H1 (cell line): ENCODE results near the gene TTPAL. TPM values are rescaled to one million over a fixed set of nuclear protein-coding genes. Genes with fewer than 3 reads are reported as not detected.

Experiments used
- ATF3 ChIP-seq: IDR thresholded peaks from 2 replicates; pipeline ENCODE4 v1.6.1; 2011; ENCODE audit warnings: low read depth, mild to moderate bottlenecking, low read length; ENCODE audit not compliant: insufficient read depth
- CBX5 ChIP-seq: fragments of 300-800, 300-1000 bp; sonication (generic); IDR thresholded peaks from 2 replicates; pipeline ENCODE4 v1.7.1; 2016; ENCODE audit warnings: antibody characterized with exemption, low read length, low read depth
- CHD1 ChIP-seq: IDR thresholded peaks from 2 replicates; pipeline ENCODE4 v1.6.1; 2012; ENCODE audit warnings: low read depth, low read length, improper control_type of control experiment
- GABPA ChIP-seq: IDR thresholded peaks from 2 replicates; pipeline ENCODE4 v1.6.1; 2011; ENCODE audit warnings: mild to moderate bottlenecking, low read length, moderate library complexity, borderline replicate concordance; ENCODE audit not compliant: insufficient read depth
- HDAC6 ChIP-seq: IDR thresholded peaks from one replicate; pipeline ENCODE4 v1.7.1; 2012; ENCODE audit warnings: low read depth, mild to moderate bottlenecking, inconsistent platforms, low read length, moderate library complexity
- POLR2A ChIP-seq, 2 experiments: IDR thresholded peaks; 1 replicate in 1 of 2; 2 replicates in 1 of 2; pipeline ENCODE4 v1.6.1; 2011; ENCODE audit warnings: low read depth in 2 of 2, low read length in 2 of 2, mild to moderate bottlenecking in 2 of 2; ENCODE audit errors: control extremely low read depth in 1 of 2
- SIX5 ChIP-seq: IDR thresholded peaks from 2 replicates; pipeline ENCODE4 v1.6.1; 2011; ENCODE audit warnings: mild to moderate bottlenecking, low read depth, low read length
- SP1 ChIP-seq: IDR thresholded peaks from 2 replicates; pipeline ENCODE4 v1.6.1; 2011; ENCODE audit warnings: low read depth, low read length
- TAF7 ChIP-seq: optimal IDR thresholded peaks from 2 replicates; pipeline ENCODE3; 2011; ENCODE audit warnings: low read depth, mild to moderate bottlenecking, inconsistent platforms, low read length, moderate library complexity, borderline replicate concordance
- polyA plus RNA-seq, 7 experiments: library from polyadenylated mRNA; depleted of rRNA in 3 of 7; stranded (reverse) in 5 of 7; unstranded in 2 of 7; fragments of >200 nt in 5 of 7; fragments of 200-250 nt in 2 of 7; gene quantifications; 1 replicate in 5 of 7; 2 replicates in 1 of 7; 4 replicates in 1 of 7; pipeline versions ENCODE4 v1.2.1 to v1.2.3, GENCODE V29; 2011 to 2013; ENCODE audit warnings: missing spikeins in 2 of 7, mixed read lengths in 2 of 7
- total RNA-seq: library from RNA; stranded (reverse); fragmentation: NEBNext Ultra II Directional; extraction: Animal tissue kit (Norgen Biotek cat#: 25700); gene quantifications from 2 replicates; pipeline ENCODE4 v1.2.1, GENCODE V29; 2021

TTPAL gene
- total and polyA plus RNA-seq, 2 of the 8 experiments (the other 6 are each of a cell fraction or from before 2014, with no cell fraction given) = 2.8 to 14.0 TPM

DNA sequence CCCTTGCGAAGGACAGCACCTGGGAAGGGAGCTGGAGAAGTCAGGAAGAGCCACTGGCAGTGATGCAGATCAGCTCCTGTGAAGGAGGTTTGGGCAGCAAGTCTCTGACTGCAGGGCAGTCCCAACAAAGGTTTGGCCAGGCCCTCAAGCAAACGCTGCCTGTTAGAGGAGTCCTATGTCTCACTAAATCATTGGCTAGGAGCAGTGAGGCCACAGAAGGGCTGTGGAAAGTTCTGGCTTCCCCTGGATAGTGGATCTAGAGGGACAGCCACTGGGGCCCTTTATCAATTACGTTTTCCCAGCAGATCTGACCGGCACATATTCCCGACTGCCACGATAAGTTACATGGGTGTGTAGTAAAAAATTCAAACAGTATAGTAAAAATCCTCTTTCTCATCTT, 2.5 kb downstream of the TTPAL start (continued):
- no peak for TF ChIP-seq CHD1
- no peak for TF ChIP-seq TAF7
- TF ChIP-seq SP1 = no peak
- TF ChIP-seq ATF3 = no peak
- no peak for TF ChIP-seq GABPA
- no peak for TF ChIP-seq CBX5
- TF ChIP-seq HDAC6 = no peak
- TF ChIP-seq SIX5 = no peak
- TF ChIP-seq POLR2A (IDR thresholded peaks at IDR 0.05; ENCODE audit: control extremely low read depth in 1 of 2, low read depth in 2 of 2, low read length in 2 of 2) = no peak
